HEK293 (cell line): ENCODE results near the gene LYPD6B.

Experiments used
- CTCF ChIA-PET: fragments of 350-600 bp; formaldehyde crosslinking; extraction: SDS; loops from one replicate; lab custom pipeline; 2021; ENCODE audit warnings: antibody characterized with exemption; lab: Yijun Ruan, JAX
- POLR2A ChIA-PET: fragments of 300-600 bp; formaldehyde crosslinking; extraction: SDS; loops from one replicate; lab custom pipeline; 2020; ENCODE audit warnings: antibody characterized with exemption, inconsistent platforms; lab: Yijun Ruan, JAX
- H3K27ac ChIP-seq: fragments of 200-500 bp; sonication (Bioruptor generic); 2 replicates; pipeline ENCODE4 v1.5.1; 2014; ENCODE audit warnings: low read depth, low read length, control low read depth, inconsistent platforms; ENCODE audit errors: extremely low read depth
- H3K36me3 ChIP-seq, 2 experiments: fragments of 200-500 bp in 1 of 2; sonication (Bioruptor generic) in 1 of 2; 1 replicate in 1 of 2; 2 replicates in 1 of 2; pipeline ENCODE4 v1.5.1; 2014 to 2017; ENCODE audit warnings: inconsistent platforms in 2 of 2, low read length in 2 of 2; ENCODE audit not compliant: control insufficient read depth in 2 of 2, insufficient read depth in 1 of 2
- H3K4me1 ChIP-seq: fragments of 200-500 bp; sonication (Bioruptor generic); 2 replicates; pipeline ENCODE4 v1.5.1; 2014; ENCODE audit warnings: mild to moderate bottlenecking, low read length, inconsistent platforms; ENCODE audit not compliant: control insufficient read depth, insufficient read depth
- H3K4me3 ChIP-seq: 2 replicates; pipeline ENCODE4 v1.5.1; 2011; ENCODE audit warnings: low read depth, mild to moderate bottlenecking, control low read depth, low read length, moderate library complexity
- H3K9me3 ChIP-seq: fragments of 200-500 bp; sonication (Bioruptor generic); 2 replicates; pipeline ENCODE4 v1.5.1; 2014; ENCODE audit warnings: low read depth, low read length, inconsistent platforms; ENCODE audit not compliant: control insufficient read depth, insufficient read depth
- CTCF ChIP-seq: fragments of 450-650 bp; formaldehyde crosslinking; IDR thresholded peaks from 2 replicates; pipeline ENCODE4 v1.5.1; 2016; ENCODE audit warnings: missing biosample characterization, missing genetic modification characterization
- EGR2 ChIP-seq: fragments of 450-650 bp; formaldehyde crosslinking; IDR thresholded peaks from 2 replicates; pipeline ENCODE4 v1.5.1; 2016; ENCODE audit warnings: low read depth, missing biosample characterization, missing genetic modification characterization
- GLI4 ChIP-seq: fragments of 450-650 bp; formaldehyde crosslinking; IDR thresholded peaks from 2 replicates; pipeline ENCODE4 v1.5.1; 2016; ENCODE audit warnings: missing biosample characterization, missing genetic modification characterization
- HOXD13 ChIP-seq: sonication (generic); formaldehyde crosslinking; IDR thresholded peaks from 2 replicates; pipeline ENCODE4 v1.8.0; 2022; ENCODE audit warnings: missing genetic modification reagents, borderline replicate concordance
- KLF1 ChIP-seq: fragments of 450-650 bp; formaldehyde crosslinking; IDR thresholded peaks from 2 replicates; pipeline ENCODE4 v1.5.1; 2016; ENCODE audit warnings: missing biosample characterization, missing genetic modification characterization
- KLF10 ChIP-seq: fragments of 450-650 bp; IDR thresholded peaks from 2 replicates; pipeline ENCODE4 v1.5.1; 2018; ENCODE audit warnings: missing biosample characterization, mild to moderate bottlenecking, missing genetic modification characterization
- KLF9 ChIP-seq: fragments of 450-650 bp; formaldehyde crosslinking; IDR thresholded peaks from 2 replicates; pipeline ENCODE4 v1.5.1; 2016; ENCODE audit warnings: missing biosample characterization, missing genetic modification characterization, low read depth
- MYNN ChIP-seq: fragments of 450-650 bp; formaldehyde crosslinking; IDR thresholded peaks from 2 replicates; pipeline ENCODE4 v1.5.1; 2016; ENCODE audit warnings: missing biosample characterization, missing genetic modification characterization, borderline replicate concordance
- OVOL3 ChIP-seq: fragments of 450-650 bp; formaldehyde crosslinking; IDR thresholded peaks from 2 replicates; pipeline ENCODE4 v1.5.1; 2016; ENCODE audit warnings: missing biosample characterization, missing genetic modification characterization
- REPIN1 ChIP-seq: fragments of 450-650 bp; formaldehyde crosslinking; IDR thresholded peaks from 2 replicates; pipeline ENCODE4 v1.5.1; 2017; ENCODE audit warnings: missing biosample characterization, missing genetic modification characterization, low read depth
- SP3 ChIP-seq: fragments of 450-650 bp; formaldehyde crosslinking; IDR thresholded peaks from 2 replicates; pipeline ENCODE4 v1.5.1; 2016; ENCODE audit warnings: missing biosample characterization, missing genetic modification characterization
- SP7 ChIP-seq: fragments of 450-650 bp; formaldehyde crosslinking; IDR thresholded peaks from 2 replicates; pipeline ENCODE4 v1.5.1; 2016; ENCODE audit warnings: missing biosample characterization, missing genetic modification characterization
- YY2 ChIP-seq: fragments of 450-650 bp; formaldehyde crosslinking; IDR thresholded peaks from 2 replicates; pipeline ENCODE4 v1.5.1; 2016; ENCODE audit warnings: missing biosample characterization, missing genetic modification characterization
- ZBTB17 ChIP-seq: fragments of 450-650 bp; formaldehyde crosslinking; IDR thresholded peaks from 2 replicates; pipeline ENCODE4 v1.5.1; 2016; ENCODE audit warnings: missing biosample characterization, missing genetic modification characterization
- ZFHX2 ChIP-seq: fragments of 450-650 bp; formaldehyde crosslinking; conservative IDR thresholded peaks from 2 replicates; pipeline ENCODE4 v1.5.1; 2016; ENCODE audit warnings: missing biosample characterization, missing genetic modification characterization
- ZNF121 ChIP-seq: fragments of 450-650 bp; formaldehyde crosslinking; IDR thresholded peaks from 2 replicates; pipeline ENCODE4 v1.5.1; 2016; ENCODE audit warnings: missing biosample characterization, missing genetic modification characterization
- ZNF132 ChIP-seq: fragments of 450-650 bp; formaldehyde crosslinking; IDR thresholded peaks from 2 replicates; pipeline ENCODE4 v1.5.1; 2017; ENCODE audit warnings: missing biosample characterization, missing genetic modification characterization, borderline replicate concordance
- ZNF146 ChIP-seq: fragments of 450-650 bp; formaldehyde crosslinking; IDR thresholded peaks from 2 replicates; pipeline ENCODE4 v1.5.1; 2016; ENCODE audit warnings: missing biosample characterization, missing genetic modification characterization
- ZNF174 ChIP-seq: fragments of 450-650 bp; formaldehyde crosslinking; IDR thresholded peaks from 2 replicates; pipeline ENCODE4 v1.5.0; 2017; ENCODE audit warnings: missing biosample characterization, mild to moderate bottlenecking, missing genetic modification characterization
- ZNF350 ChIP-seq: fragments of 450-650 bp; formaldehyde crosslinking; IDR thresholded peaks from 2 replicates; pipeline ENCODE4 v1.5.0; 2017; ENCODE audit warnings: missing biosample characterization, mild to moderate bottlenecking, missing genetic modification characterization
- ZNF354C ChIP-seq: fragments of 450-650 bp; formaldehyde crosslinking; IDR thresholded peaks from 2 replicates; pipeline ENCODE4 v1.5.1; 2016; ENCODE audit warnings: missing biosample characterization, missing genetic modification characterization, low read depth, borderline replicate concordance
- ZNF366 ChIP-seq: fragments of 450-650 bp; formaldehyde crosslinking; conservative IDR thresholded peaks from 2 replicates; pipeline ENCODE4 v1.5.1; 2016; ENCODE audit warnings: missing biosample characterization, missing genetic modification characterization
- ZNF426 ChIP-seq: fragments of 450-650 bp; formaldehyde crosslinking; IDR thresholded peaks from 2 replicates; pipeline ENCODE4 v1.5.1; 2017; ENCODE audit warnings: missing biosample characterization, missing genetic modification characterization, mild to moderate bottlenecking, inconsistent platforms, moderate library complexity
- ZNF561 ChIP-seq: fragments of 450-650 bp; IDR thresholded peaks from 2 replicates; pipeline ENCODE4 v1.5.1; 2018; ENCODE audit warnings: missing biosample characterization, missing genetic modification characterization, borderline replicate concordance
- ZNF623 ChIP-seq: fragments of 450-650 bp; formaldehyde crosslinking; IDR thresholded peaks from 2 replicates; pipeline ENCODE4 v1.5.1; 2016; ENCODE audit warnings: missing biosample characterization, missing genetic modification characterization
- ZNF701 ChIP-seq: fragments of 450-650 bp; formaldehyde crosslinking; IDR thresholded peaks from 2 replicates; pipeline ENCODE4 v1.5.1; 2016; ENCODE audit warnings: missing biosample characterization, missing genetic modification characterization
- ZNF768 ChIP-seq: fragments of 450-650 bp; formaldehyde crosslinking; IDR thresholded peaks from 2 replicates; pipeline ENCODE4 v1.5.1; 2018; ENCODE audit warnings: missing biosample characterization, mild to moderate bottlenecking, missing genetic modification characterization
- ZNF785 ChIP-seq: fragments of 450-650 bp; formaldehyde crosslinking; IDR thresholded peaks from 2 replicates; pipeline ENCODE4 v1.5.1; 2016; ENCODE audit warnings: missing biosample characterization, missing genetic modification characterization
- ZNF792 ChIP-seq: fragments of 450-650 bp; formaldehyde crosslinking; IDR thresholded peaks from 2 replicates; pipeline ENCODE4 v1.5.1; 2016; ENCODE audit warnings: missing biosample characterization, missing genetic modification characterization
- TF ChIP-seq, protein P1 (sequence below): fragments of 450-650 bp; formaldehyde crosslinking; IDR thresholded peaks from 2 replicates; pipeline ENCODE4 v1.5.1; 2016; ENCODE audit warnings: missing biosample characterization, missing genetic modification characterization
- TF ChIP-seq, protein P2 (sequence below): fragments of 450-650 bp; formaldehyde crosslinking; IDR thresholded peaks from 2 replicates; pipeline ENCODE4 v1.5.1; 2017; ENCODE audit warnings: missing biosample characterization, missing genetic modification characterization
- TF ChIP-seq, protein P3 (sequence below): fragments of 450-650 bp; formaldehyde crosslinking; IDR thresholded peaks from 2 replicates; pipeline ENCODE4 v1.5.1; 2017; ENCODE audit warnings: missing biosample characterization, mild to moderate bottlenecking, missing genetic modification characterization, moderate library complexity

LYPD6B gene

DNA sequence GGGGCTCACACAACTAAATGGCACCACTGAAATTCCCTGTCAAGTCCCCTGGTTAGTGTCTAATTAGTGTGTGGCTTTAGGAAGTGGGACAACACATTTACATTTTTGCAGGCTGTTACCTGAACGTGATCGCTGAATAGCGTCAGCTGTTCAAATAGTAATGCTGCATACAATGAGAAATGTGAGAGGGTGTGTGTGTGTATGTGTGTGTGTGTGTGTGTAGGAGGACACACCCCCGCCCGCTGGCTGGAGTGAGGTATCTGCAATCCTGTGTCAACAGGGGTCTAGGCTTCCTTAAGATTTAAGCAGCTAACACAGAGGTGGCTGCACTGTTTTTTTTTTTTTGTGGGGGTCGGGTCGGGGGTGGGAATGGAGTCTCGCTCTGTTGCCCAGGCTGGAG is 4.8 kb upstream of the LYPD6B start:
- no peak for TF ChIP-seq ZNF366 (tag by site-specific recombination)
- TF ChIP-seq SP7 (tag by site-specific recombination) = no peak
- peak; percentile 56 for TF ChIP-seq KLF9 (tag by site-specific recombination)
- no peak for TF ChIP-seq ZNF701
- TF ChIP-seq, protein P1, sequence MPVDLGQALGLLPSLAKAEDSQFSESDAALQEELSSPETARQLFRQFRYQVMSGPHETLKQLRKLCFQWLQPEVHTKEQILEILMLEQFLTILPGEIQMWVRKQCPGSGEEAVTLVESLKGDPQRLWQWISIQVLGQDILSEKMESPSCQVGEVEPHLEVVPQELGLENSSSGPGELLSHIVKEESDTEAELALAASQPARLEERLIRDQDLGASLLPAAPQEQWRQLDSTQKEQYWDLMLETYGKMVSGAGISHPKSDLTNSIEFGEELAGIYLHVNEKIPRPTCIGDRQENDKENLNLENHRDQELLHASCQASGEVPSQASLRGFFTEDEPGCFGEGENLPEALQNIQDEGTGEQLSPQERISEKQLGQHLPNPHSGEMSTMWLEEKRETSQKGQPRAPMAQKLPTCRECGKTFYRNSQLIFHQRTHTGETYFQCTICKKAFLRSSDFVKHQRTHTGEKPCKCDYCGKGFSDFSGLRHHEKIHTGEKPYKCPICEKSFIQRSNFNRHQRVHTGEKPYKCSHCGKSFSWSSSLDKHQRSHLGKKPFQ (tag by site-specific recombination) = no peak
- TF ChIP-seq ZNF792 (tag by site-specific recombination) = no peak
- no peak for TF ChIP-seq ZNF426 (tag by site-specific recombination)
- peak; percentile 93 for TF ChIP-seq ZFHX2 (tag by site-specific recombination)
- peak; percentile 42; the same call in 1 of the 2 replicates for TF ChIP-seq KLF1 (tag by site-specific recombination)
- TF ChIP-seq CTCF (tag by site-specific recombination) = 0 out of 2 replicates have a peak, but pooled peaks have one; percentile 9
- no peak for TF ChIP-seq ZNF354C (tag by site-specific recombination)
- no peak for TF ChIP-seq ZNF146 (tag by site-specific recombination)
- peak; percentile 91 for TF ChIP-seq EGR2 (tag by site-specific recombination)
- no peak for TF ChIP-seq REPIN1 (tag by site-specific recombination)
- TF ChIP-seq, protein P2, sequence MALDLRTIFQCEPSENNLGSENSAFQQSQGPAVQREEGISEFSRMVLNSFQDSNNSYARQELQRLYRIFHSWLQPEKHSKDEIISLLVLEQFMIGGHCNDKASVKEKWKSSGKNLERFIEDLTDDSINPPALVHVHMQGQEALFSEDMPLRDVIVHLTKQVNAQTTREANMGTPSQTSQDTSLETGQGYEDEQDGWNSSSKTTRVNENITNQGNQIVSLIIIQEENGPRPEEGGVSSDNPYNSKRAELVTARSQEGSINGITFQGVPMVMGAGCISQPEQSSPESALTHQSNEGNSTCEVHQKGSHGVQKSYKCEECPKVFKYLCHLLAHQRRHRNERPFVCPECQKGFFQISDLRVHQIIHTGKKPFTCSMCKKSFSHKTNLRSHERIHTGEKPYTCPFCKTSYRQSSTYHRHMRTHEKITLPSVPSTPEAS = peak; percentile 30; the same call in 1 of the 2 replicates
- no peak for TF ChIP-seq ZNF768 (tag by site-specific recombination)
- TF ChIP-seq, all 188 proteins: peak for 6
- Histone ChIP-seq H3K27ac (no peak overlapping the region), H3K9me3 (no peaks in the 10 kb centered on the region), H3K4me3 (no peak overlapping the region), H3K36me3 (no peaks in the 10 kb centered on the region), H3K4me1 (no peaks in the 10 kb centered on the region)
- ChIA-PET CTCF (interaction anchor here (3.7 kb wide), 1 partner anchor 16 kb away, joined by 15 read pairs; no protein-coding TSS in a partner anchor), POLR2A (no interaction called here)

DNA sequence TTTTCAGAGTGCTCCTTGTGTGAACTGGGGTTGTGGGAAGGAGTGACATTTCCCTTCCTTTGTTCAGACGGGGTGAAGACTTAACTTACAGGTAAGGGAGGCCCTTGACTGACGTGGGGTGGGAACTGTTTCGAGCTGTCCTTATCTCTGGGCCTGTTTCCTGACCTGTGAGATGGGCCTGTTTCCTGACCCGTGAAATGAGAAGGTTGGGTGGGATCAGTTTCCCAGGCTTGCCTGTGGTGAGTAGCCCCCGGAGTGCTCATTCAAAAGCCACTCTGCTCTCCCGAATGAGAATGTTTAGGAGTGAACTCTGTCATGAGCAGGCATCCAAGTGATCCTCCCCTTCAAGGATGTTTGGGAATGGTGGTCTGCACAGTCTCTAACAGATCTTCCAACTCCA is 4.1 kb upstream of the LYPD6B start:
- POLR2A ChIA-PET = no interaction called here
- Histone ChIP-seq H3K27ac (no peak overlapping the region), H3K4me3 (no peak overlapping the region), H3K9me3 (no peaks in the 10 kb centered on the region), H3K4me1 (no peaks in the 10 kb centered on the region), H3K36me3 (no peaks in the 10 kb centered on the region)
- CTCF ChIA-PET = interaction anchor here (0.8 to 3.7 kb wide), 3 partner anchors 17 to 251 kb away, joined by 3 to 15 read pairs (median 3); no protein-coding TSS in a partner anchor
- TF ChIP-seq OVOL3 (tag by site-specific recombination) (no peak), ZNF426 (tag by site-specific recombination) (no peak), YY2 (tag by site-specific recombination) (no peak), ZNF121 (no peak), ZNF623 (tag by site-specific recombination) (no peak), ZBTB17 (tag by site-specific recombination) (no peak), ZNF132 (no peak), ZNF561 (tag by site-specific recombination) (no peak), SP3 (tag by site-specific recombination) (no peak), HOXD13 (no peak), MYNN (tag by site-specific recombination) (no peak), KLF10 (tag by site-specific recombination) (no peak), ZNF174 (tag by site-specific recombination) (no peak), ZNF350 (no peak), GLI4 (tag by site-specific recombination) (no peak), ZNF785 (tag by site-specific recombination) (no peak), KLF9 (tag by site-specific recombination) (no peak)
- TF ChIP-seq, protein P3, sequence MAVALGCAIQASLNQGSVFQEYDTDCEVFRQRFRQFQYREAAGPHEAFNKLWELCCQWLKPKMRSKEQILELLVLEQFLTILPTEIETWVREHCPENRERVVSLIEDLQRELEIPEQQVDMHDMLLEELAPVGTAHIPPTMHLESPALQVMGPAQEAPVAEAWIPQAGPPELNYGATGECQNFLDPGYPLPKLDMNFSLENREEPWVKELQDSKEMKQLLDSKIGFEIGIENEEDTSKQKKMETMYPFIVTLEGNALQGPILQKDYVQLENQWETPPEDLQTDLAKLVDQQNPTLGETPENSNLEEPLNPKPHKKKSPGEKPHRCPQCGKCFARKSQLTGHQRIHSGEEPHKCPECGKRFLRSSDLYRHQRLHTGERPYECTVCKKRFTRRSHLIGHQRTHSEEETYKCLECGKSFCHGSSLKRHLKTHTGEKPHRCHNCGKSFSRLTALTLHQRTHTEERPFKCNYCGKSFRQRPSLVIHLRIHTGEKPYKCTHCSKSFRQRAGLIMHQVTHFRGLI (tag by site-specific recombination) = no peak
- TF ChIP-seq, all 188 proteins: peak for 0
